HEK293 (cell line): ENCODE data around the gene OR5D13.

Experiments used
- CTCF ChIP-seq: fragments of 450-650 bp; formaldehyde crosslinking; IDR thresholded peaks from 2 replicates; pipeline ENCODE4 v1.5.1; 2016; ENCODE audit warnings: missing biosample characterization, missing genetic modification characterization
- MEIS1 ChIP-seq: sonication (generic); formaldehyde crosslinking; IDR thresholded peaks from 2 replicates; pipeline ENCODE4 v1.8.1; 2022; ENCODE audit warnings: missing genetic modification reagents, mild to moderate bottlenecking, borderline replicate concordance
- ZBTB20 ChIP-seq: fragments of 450-650 bp; formaldehyde crosslinking; IDR thresholded peaks from 2 replicates; pipeline ENCODE4 v1.5.1; 2016; ENCODE audit warnings: missing biosample characterization, missing genetic modification characterization
- ZNF146 ChIP-seq: fragments of 450-650 bp; formaldehyde crosslinking; IDR thresholded peaks from 2 replicates; pipeline ENCODE4 v1.5.1; 2016; ENCODE audit warnings: missing biosample characterization, missing genetic modification characterization
- ZNF660 ChIP-seq: fragments of 450-650 bp; IDR thresholded peaks from 2 replicates; pipeline ENCODE4 v1.5.1; 2018; ENCODE audit warnings: missing biosample characterization, mild to moderate bottlenecking, missing genetic modification characterization
- ZSCAN18 ChIP-seq: fragments of 450-650 bp; formaldehyde crosslinking; IDR thresholded peaks from 2 replicates; pipeline ENCODE4 v1.5.1; 2016; ENCODE audit warnings: missing biosample characterization, missing genetic modification characterization
- TF ChIP-seq, protein P1 (sequence below): fragments of 450-650 bp; formaldehyde crosslinking; IDR thresholded peaks from 2 replicates; pipeline ENCODE4 v1.5.1; 2016; ENCODE audit warnings: missing biosample characterization, missing genetic modification characterization

- TF ChIP-seq CTCF (tag by site-specific recombination) (no peak), MEIS1 (CRISPR knock-in tag) (no peak), ZNF660 (tag by site-specific recombination) (no peak), ZNF146 (tag by site-specific recombination) (no peak), ZSCAN18 (tag by site-specific recombination) (no peak), ZBTB20 (tag by site-specific recombination) (no peak)
- TF ChIP-seq, protein P1, sequence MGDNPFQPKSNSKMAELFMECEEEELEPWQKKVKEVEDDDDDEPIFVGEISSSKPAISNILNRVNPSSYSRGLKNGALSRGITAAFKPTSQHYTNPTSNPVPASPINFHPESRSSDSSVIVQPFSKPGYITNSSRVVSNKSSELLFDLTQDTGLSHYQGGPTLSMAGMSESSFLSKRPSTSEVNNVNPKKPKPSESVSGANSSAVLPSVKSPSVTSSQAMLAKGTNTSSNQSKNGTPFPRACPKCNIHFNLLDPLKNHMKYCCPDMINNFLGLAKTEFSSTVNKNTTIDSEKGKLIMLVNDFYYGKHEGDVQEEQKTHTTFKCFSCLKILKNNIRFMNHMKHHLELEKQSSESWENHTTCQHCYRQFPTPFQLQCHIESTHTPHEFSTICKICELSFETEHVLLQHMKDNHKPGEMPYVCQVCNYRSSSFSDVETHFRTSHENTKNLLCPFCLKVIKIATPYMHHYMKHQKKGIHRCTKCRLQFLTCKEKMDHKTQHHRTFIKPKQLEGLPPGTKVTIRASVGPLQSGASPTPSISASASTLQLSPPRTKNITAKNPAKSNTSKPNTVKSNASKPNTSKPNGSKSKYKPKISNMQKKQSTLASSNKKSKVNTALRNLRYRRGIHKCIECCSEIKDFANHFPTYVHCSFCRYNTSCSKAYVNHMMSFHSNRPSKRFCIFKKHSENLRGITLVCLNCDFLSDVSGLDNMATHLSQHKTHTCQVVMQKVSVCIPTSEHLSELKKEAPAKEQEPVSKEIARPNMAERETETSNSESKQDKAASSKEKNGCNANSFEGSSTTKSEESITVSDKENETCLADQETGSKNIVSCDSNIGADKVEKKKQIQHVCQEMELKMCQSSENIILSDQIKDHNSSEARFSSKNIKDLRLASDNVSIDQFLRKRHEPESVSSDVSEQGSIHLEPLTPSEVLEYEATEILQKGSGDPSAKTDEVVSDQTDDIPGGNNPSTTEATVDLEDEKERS (tag by site-specific recombination), result no peak
Measured at GRCh38 chr11:55806248-55806647, 33.0 kb downstream of the OR5D13 start.
